CD4-positive, CD25-positive, alpha-beta regulatory T cell (primary cell): Measurements from ENCODE around the gene ME3. TPM values are rescaled to one million over a fixed set of nuclear protein-coding genes. Genes with fewer than 3 reads are reported as not detected.

Source experiments
- ATAC-seq, 2 donors: fragments of 150-1000 bp; cut with Tn5 transposase; one replicate each; pipeline ENCODE4 v1.10.0; 2021; ENCODE audit warnings: low read depth in 2 of 2, moderate number of reproducible peaks in 2 of 2, moderate library complexity in 1 of 2
- DNase-seq, 3 donors: peaks; one replicate each; pipeline versions ENCODE4 v3.0.0 to v3.0.0-alpha.2; 2012 to 2022; ENCODE audit warnings: mixed read lengths in 1 of 3
- H3K27ac ChIP-seq: one replicate; pipeline ENCODE4 v1.7.0; 2013; ENCODE audit warnings: mild to moderate bottlenecking, low read length; ENCODE audit not compliant: insufficient read depth, poor library complexity, severe bottlenecking
- H3K27me3 ChIP-seq: one replicate; pipeline ENCODE4 v1.7.0; 2013; ENCODE audit warnings: low read length; ENCODE audit not compliant: control insufficient read depth, insufficient read depth
- H3K36me3 ChIP-seq: one replicate; pipeline ENCODE4 v1.7.0; 2013; ENCODE audit warnings: mild to moderate bottlenecking, low read length, moderate library complexity; ENCODE audit not compliant: control insufficient read depth, insufficient read depth
- H3K4me1 ChIP-seq: 2 replicates; pipeline ENCODE4 v1.7.0; 2013; ENCODE audit warnings: mild to moderate bottlenecking, low read length; ENCODE audit not compliant: insufficient read depth, control insufficient read depth, poor library complexity, severe bottlenecking
- H3K4me3 ChIP-seq: one replicate; pipeline ENCODE4 v1.7.0; 2013; ENCODE audit warnings: low read depth, mild to moderate bottlenecking, low read length, moderate library complexity
- H3K9me3 ChIP-seq, 2 experiments: 1 replicate in 1 of 2; 2 replicates in 1 of 2; pipeline ENCODE4 v1.7.0; 2013; ENCODE audit warnings: low read length in 2 of 2, mild to moderate bottlenecking in 1 of 2, moderate library complexity in 1 of 2; ENCODE audit not compliant: control insufficient read depth in 2 of 2
- H3K27ac Mint-ChIP-seq, 3 donors: one replicate each; pipeline ENCODE4 v1.8.0; 2020 to 2022; ENCODE audit warnings: mild to moderate bottlenecking in 3 of 3, mixed read lengths in 3 of 3, moderate library complexity in 2 of 3
- H3K27me3 Mint-ChIP-seq: one replicate; pipeline ENCODE4 v1.8.0; 2022; ENCODE audit warnings: mild to moderate bottlenecking, mixed read lengths
- H3K36me3 Mint-ChIP-seq: one replicate; pipeline ENCODE4 v1.8.0; 2020; ENCODE audit warnings: mixed read lengths
- H3K4me1 Mint-ChIP-seq, 4 donors: one replicate each; pipeline ENCODE4 v1.8.0; 2020 to 2022; ENCODE audit warnings: mixed read lengths in 4 of 4, mild to moderate bottlenecking in 1 of 4
- H3K4me3 Mint-ChIP-seq, 4 donors: one replicate each; pipeline ENCODE4 v1.8.0; 2020 to 2022; ENCODE audit warnings: mild to moderate bottlenecking in 4 of 4, mixed read lengths in 4 of 4, moderate library complexity in 3 of 4
- H3K9me3 Mint-ChIP-seq, 7 donors: one replicate each; pipeline ENCODE4 v1.8.0; 2020 to 2022; ENCODE audit warnings: mixed read lengths in 7 of 7, mild to moderate bottlenecking in 3 of 7, moderate library complexity in 2 of 7
- polyA plus RNA-seq, 4 donors: library from polyadenylated mRNA; unstranded; fragments of 300-500 nt; fragmentation: Illumina TruSeq; gene quantifications; one replicate each; pipeline ENCODE4 v1.2.3, GENCODE V29; 2021
- total RNA-seq: library from RNA; stranded (reverse); gene quantifications from one replicate; pipeline ENCODE4 v1.2.3, GENCODE V29; 2022

ME3 gene
- total and polyA plus RNA-seq, 5 donors from 2014 or later = 0.18 to 1.4 (median 0.38) TPM; not detected in 2

DNA sequence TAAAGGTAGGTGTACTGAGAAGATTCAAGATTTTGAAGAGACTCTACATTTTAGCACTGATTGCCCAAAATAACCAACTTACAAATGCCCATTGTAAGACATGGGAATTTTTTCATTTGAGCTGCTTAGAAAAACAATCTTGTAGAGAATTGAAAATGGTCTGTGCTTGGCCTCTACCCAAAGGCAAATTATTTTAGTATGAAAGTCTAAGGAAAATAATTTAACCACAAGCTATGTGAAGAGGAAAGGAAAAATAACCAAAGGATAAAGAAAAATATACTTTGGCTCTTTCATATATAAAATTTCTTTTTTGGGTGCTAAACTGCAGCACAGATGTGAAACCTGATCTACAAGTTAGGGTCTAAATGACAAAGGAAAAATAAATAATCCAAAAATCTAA, 54.9 kb downstream of the ME3 start:
- Histone ChIP-seq H3K27ac (no peak overlapping the region), H3K36me3 (no peaks in the 10 kb centered on the region), H3K4me1 (no peaks in the 10 kb centered on the region), H3K4me3 (no peak overlapping the region), H3K27me3 (no peaks in the 10 kb centered on the region), H3K9me3 (no peaks in the 10 kb centered on the region)
- Mint-ChIP-seq H3K4me1 (no peaks in the 10 kb centered on the region), H3K4me3 (no peak overlapping the region), H3K9me3 (peaks cover 2 to 12% (median 5%) of the 10 kb centered on the region in 7 donors), H3K36me3 (no peaks in the 10 kb centered on the region), H3K27ac (no peak overlapping the region), H3K27me3 (peaks cover 4% of the 10 kb centered on the region)
- no peak for ATAC-seq
- DNase-seq = no peak

- Histone ChIP-seq H3K36me3 (no peaks in the 10 kb centered on the region), H3K4me1 (no peaks in the 10 kb centered on the region), H3K27me3 (no peaks in the 10 kb centered on the region), H3K27ac (no peak overlapping the region), H3K9me3 (no peaks in the 10 kb centered on the region), H3K4me3 (no peak overlapping the region)
- Mint-ChIP-seq H3K9me3 (peaks cover 2 to 12% (median 5%) of the 10 kb centered on the region in 7 donors), H3K36me3 (no peaks in the 10 kb centered on the region), H3K4me1 (no peaks in the 10 kb centered on the region), H3K4me3 (no peak overlapping the region), H3K27ac (no peak overlapping the region), H3K27me3 (peaks cover 4% of the 10 kb centered on the region)
- DNase-seq (no peak), ATAC-seq (no peak)
Measured at GRCh38 chr11:86615487-86615886, 56.9 kb downstream of the ME3 start.

GRCh38 chr11:86610559-86611341, 61.7 kb downstream of the ME3 start:
- Mint-ChIP-seq H3K4me3 (no peak overlapping the region), H3K9me3 (peaks cover 0 to 7% (median 0%) of the 10 kb centered on the region in 7 donors), H3K4me1 (no peaks in the 10 kb centered on the region), H3K27me3 (peaks cover 11% of the 10 kb centered on the region), H3K27ac (no peak overlapping the region), H3K36me3 (no peaks in the 10 kb centered on the region)
- ATAC-seq (no peak), DNase-seq (no peak)
- no peaks in the 10 kb centered on the region for H3K9me3 ChIP-seq
- H3K27ac ChIP-seq = no peak overlapping the region
- peaks cover 4% of the 10 kb centered on the region for H3K27me3 ChIP-seq
- H3K36me3 ChIP-seq = no peaks in the 10 kb centered on the region
- no peak overlapping the region for H3K4me3 ChIP-seq
- H3K4me1 ChIP-seq = no peaks in the 10 kb centered on the region

DNA sequence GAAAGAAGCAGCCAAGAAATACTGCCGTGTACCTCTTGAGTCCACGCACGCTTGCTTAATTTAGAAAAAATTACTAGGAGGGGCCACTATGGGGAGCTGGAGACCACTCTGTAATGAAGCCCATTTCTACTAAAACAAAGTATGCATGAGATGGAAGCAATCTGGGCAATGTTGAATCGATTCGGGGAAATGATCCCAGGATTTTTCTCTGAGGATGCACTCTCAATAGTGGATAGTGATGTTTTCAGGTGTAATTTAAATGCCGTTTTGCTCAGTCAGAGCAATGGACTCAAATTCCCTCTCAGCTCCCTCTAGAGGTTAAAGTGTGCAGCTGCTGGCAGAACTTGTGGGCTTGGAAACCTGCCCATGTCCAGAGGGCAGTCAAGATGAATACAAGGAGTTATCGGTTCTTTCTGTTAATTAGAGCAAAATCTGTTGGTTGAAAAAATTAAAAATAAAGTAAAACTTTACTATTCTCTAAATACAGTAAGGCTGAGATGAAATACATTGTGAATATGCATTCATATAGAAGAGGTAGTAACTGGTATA, 64.1 kb downstream of the ME3 start:
- Mint-ChIP-seq H3K9me3 (peaks cover 0 to 4% (median 0%) of the 10 kb centered on the region in 7 donors), H3K36me3 (no peaks in the 10 kb centered on the region), H3K27ac (no peak overlapping the region), H3K27me3 (peaks cover 14% of the 10 kb centered on the region), H3K4me3 (no peak overlapping the region), H3K4me1 (no peaks in the 10 kb centered on the region)
- peak in 2 of 3 donors; percentile 8 to 55 for DNase-seq
- peak in 1 of 2 donors; percentile 64 for ATAC-seq
- Histone ChIP-seq H3K9me3 (no peaks in the 10 kb centered on the region), H3K36me3 (no peaks in the 10 kb centered on the region), H3K27me3 (peaks cover 4% of the 10 kb centered on the region), H3K4me1 (no peaks in the 10 kb centered on the region), H3K27ac (no peak overlapping the region), H3K4me3 (no peak overlapping the region)

DNA sequence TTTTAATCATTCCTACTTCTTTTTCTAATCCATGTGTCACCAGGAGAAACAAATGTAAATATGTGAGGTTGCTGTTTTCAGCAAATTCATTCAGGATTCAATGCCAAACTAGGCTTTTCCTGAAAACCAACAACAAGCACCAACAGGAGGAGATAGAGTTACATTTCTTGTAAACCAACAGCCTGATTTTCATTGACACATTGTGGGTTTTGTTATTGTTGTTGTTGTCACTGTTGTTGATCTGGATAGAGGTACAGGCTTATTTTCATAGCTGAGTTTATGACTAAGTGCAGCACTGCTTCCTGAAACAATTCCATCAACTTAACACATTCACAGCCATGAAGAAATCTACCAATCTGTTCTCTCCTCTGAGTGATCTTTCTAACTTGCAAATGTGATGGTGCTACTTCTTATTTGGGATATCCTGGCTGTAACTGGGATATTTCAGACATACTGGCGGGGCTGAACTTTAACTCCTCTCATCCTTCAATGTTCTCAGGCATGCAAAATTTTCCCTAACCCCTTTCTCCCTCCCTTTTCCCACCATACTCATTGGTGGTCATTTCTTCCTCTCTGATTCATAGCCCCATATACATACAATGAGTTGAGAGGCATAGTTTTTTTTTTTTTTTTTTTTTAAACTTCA, 65.5 kb downstream of the ME3 start:
- no peak overlapping the region for H3K4me3 ChIP-seq
- H3K27ac Mint-ChIP-seq = no peak overlapping the region
- no peaks in the 10 kb centered on the region for H3K36me3 ChIP-seq
- no peak overlapping the region for H3K4me3 Mint-ChIP-seq
- H3K4me1 ChIP-seq = no peaks in the 10 kb centered on the region
- H3K4me1 Mint-ChIP-seq = no peaks in the 10 kb centered on the region
- no peaks in the 10 kb centered on the region for H3K9me3 ChIP-seq
- H3K9me3 Mint-ChIP-seq = peaks cover 0 to 4% (median 1%) of the 10 kb centered on the region in 7 donors
- H3K36me3 Mint-ChIP-seq = no peaks in the 10 kb centered on the region
- H3K27me3 ChIP-seq = peaks cover 4% of the 10 kb centered on the region
- peaks cover 14% of the 10 kb centered on the region for H3K27me3 Mint-ChIP-seq
- no peak for DNase-seq
- no peak overlapping the region for H3K27ac ChIP-seq
- no peak for ATAC-seq

DNA sequence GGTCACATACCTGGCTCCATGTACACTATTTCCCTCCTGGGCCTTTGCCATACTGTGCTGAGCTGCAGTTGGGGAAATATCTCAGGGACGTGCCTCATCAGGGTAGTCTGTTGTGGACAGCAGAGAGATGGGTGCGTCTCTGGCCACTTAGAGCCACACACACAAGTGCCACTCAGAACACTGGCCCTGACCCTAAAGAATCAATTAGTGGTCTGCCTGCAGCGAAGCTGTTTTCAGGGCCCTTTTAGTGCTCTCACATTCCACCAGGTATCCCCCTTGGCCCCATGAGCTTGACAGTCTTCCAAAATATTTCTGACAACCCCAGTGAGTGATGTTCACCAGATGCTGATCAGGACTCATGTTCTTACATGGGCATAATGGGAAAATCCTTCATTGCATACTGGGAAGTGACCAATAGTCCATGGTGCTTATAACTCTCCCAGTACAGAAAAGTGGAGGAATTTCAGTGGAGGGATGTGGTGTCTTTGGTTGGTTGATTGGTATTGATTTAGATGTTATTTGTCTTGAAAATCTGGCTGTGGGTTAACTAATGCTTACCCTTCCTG, 66.1 kb downstream of the ME3 start:
- Histone ChIP-seq H3K27ac (no peak overlapping the region), H3K4me1 (no peaks in the 10 kb centered on the region), H3K4me3 (no peak overlapping the region), H3K9me3 (no peaks in the 10 kb centered on the region), H3K36me3 (no peaks in the 10 kb centered on the region), H3K27me3 (peaks cover 4% of the 10 kb centered on the region)
- H3K9me3 Mint-ChIP-seq = peaks cover 0 to 4% (median 1%) of the 10 kb centered on the region in 7 donors
- no peak for DNase-seq
- H3K36me3 Mint-ChIP-seq = no peaks in the 10 kb centered on the region
- peaks cover 14% of the 10 kb centered on the region for H3K27me3 Mint-ChIP-seq
- no peak overlapping the region for H3K27ac Mint-ChIP-seq
- ATAC-seq = no peak
- H3K4me3 Mint-ChIP-seq = no peak overlapping the region
- H3K4me1 Mint-ChIP-seq = no peaks in the 10 kb centered on the region

DNA sequence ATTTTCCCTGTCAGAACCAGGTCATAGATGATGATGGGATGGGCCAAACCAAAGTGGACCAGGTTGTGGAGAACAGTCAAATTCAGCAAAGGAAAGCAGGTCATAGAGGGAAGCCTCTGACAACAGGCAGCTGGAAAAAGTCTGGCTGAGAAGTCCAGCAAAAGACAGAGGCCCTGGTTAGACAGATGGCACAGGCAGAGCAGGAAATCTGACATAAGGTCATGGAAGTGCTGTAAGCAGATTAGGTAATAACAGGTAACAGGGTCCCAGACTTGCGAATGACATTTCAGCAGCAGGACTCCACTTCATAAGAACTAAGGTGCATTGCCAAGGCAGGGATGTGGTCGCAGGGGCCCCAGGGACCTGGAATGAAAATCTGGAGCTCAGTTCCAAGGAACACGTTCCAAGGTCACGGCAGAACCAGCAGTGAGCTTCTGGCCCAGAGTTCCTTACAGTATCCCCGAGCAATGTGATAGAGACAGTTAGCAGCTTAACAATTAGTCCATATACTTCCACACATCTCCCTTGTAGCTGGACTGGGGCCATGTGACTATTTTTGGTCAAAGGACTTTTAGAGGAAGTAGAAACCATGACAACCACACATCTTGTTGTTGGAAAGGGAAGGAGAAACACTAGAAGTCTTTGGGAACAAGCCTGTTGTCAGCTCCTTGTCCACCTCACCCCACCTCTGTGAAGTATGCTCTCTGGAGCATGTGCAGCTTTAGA, 75.4 kb downstream of the ME3 start:
- peaks cover 0 to 6% (median 0%) of the 10 kb centered on the region in 7 donors for H3K9me3 Mint-ChIP-seq
- ATAC-seq = no peak
- H3K4me1 ChIP-seq = no peaks in the 10 kb centered on the region
- no peak overlapping the region for H3K4me3 Mint-ChIP-seq
- H3K27me3 Mint-ChIP-seq = peaks cover 5% of the 10 kb centered on the region
- no peaks in the 10 kb centered on the region for H3K9me3 ChIP-seq
- H3K36me3 Mint-ChIP-seq = no peaks in the 10 kb centered on the region
- no peaks in the 10 kb centered on the region for H3K36me3 ChIP-seq
- peaks cover 0 to 17% (median 9%) of the 10 kb centered on the region in 4 donors for H3K4me1 Mint-ChIP-seq
- no peaks in the 10 kb centered on the region for H3K27me3 ChIP-seq
- H3K27ac Mint-ChIP-seq = no peak overlapping the region
- no peak overlapping the region for H3K4me3 ChIP-seq
- no peak for DNase-seq
- no peak overlapping the region for H3K27ac ChIP-seq
